Natural killer cell (primary cell): ENCODE data around the gene SH3PXD2B. TPM values are rescaled to one million over a fixed set of nuclear protein-coding genes. Genes with fewer than 3 reads are reported as not detected.

ENCODE experiments used
- ATAC-seq, 3 donors: fragments of 150-1000 bp in 2 of 3; fragments of 200-7000 bp in 1 of 3; cut with Tn5 transposase; 1 replicate in 1 of 3; 2 replicates in 2 of 3; pipeline ENCODE4 v1.10.0; 2021; ENCODE audit warnings: mild to moderate bottlenecking in 2 of 3, moderate library complexity in 2 of 3
- DNase-seq, 2 donors: peaks; one replicate each; pipeline versions ENCODE4 v3.0.0 to v3.0.0-alpha.2; 2013 to 2021; ENCODE audit warnings: mixed read lengths in 1 of 2
- H3K27ac ChIP-seq: one replicate; pipeline ENCODE4 v1.5.1; 2013; ENCODE audit warnings: mild to moderate bottlenecking, low read length
- H3K27me3 ChIP-seq: one replicate; pipeline ENCODE4 v1.6.1; 2013; ENCODE audit warnings: low read length; ENCODE audit not compliant: control insufficient read depth, insufficient read depth
- H3K36me3 ChIP-seq: one replicate; pipeline ENCODE4 v1.6.1; 2013; ENCODE audit warnings: low read length; ENCODE audit not compliant: control insufficient read depth, insufficient read depth
- H3K4me1 ChIP-seq: one replicate; pipeline ENCODE4 v1.6.1; 2013; ENCODE audit warnings: low read length; ENCODE audit not compliant: control insufficient read depth, insufficient read depth
- H3K4me3 ChIP-seq: one replicate; pipeline ENCODE4 v1.5.1; 2013; ENCODE audit warnings: low read length
- H3K9me3 ChIP-seq: one replicate; pipeline ENCODE4 v1.6.1; 2013; ENCODE audit warnings: low read length; ENCODE audit not compliant: control insufficient read depth, insufficient read depth
- H3K27ac Mint-ChIP-seq, 2 donors: one replicate each; pipeline ENCODE4 v1.8.0; 2022; ENCODE audit warnings: mild to moderate bottlenecking in 2 of 2, mixed read lengths in 2 of 2, moderate library complexity in 1 of 2
- H3K27me3 Mint-ChIP-seq, 2 donors: one replicate each; pipeline ENCODE4 v1.8.0; 2022; ENCODE audit warnings: low read depth in 2 of 2, mixed read lengths in 2 of 2
- H3K36me3 Mint-ChIP-seq: one replicate; pipeline ENCODE4 v1.8.0; 2022; ENCODE audit warnings: mixed read lengths
- H3K4me1 Mint-ChIP-seq, 2 donors: one replicate each; pipeline ENCODE4 v1.8.0; 2022; ENCODE audit warnings: mixed read lengths in 2 of 2
- H3K4me3 Mint-ChIP-seq: one replicate; pipeline ENCODE4 v1.8.0; 2022; ENCODE audit warnings: mild to moderate bottlenecking, moderate library complexity, mixed read lengths
- H3K9me3 Mint-ChIP-seq, 2 donors: one replicate each; pipeline ENCODE4 v1.8.0; 2022; ENCODE audit warnings: mixed read lengths in 2 of 2
- WGBS: methylation state at CpG from one replicate; pipeline ENCODE4 v1.1.7; 2013; ENCODE audit warnings: missing lambda C conversion rate; ENCODE audit not compliant: insufficient coverage; 5-methylcytosine and 5-hydroxymethylcytosine counted together
- intact Hi-C: fragments of 100-400 bp; cut with micrococcal nuclease; formaldehyde crosslinking; loops from one replicate; pipeline ENCODE4 v1.14.2; 2022
- total RNA-seq, 4 donors: library from RNA; stranded (reverse); fragments of 120-200 nt in 1 of 4; gene quantifications; one replicate each; pipeline versions ENCODE4 v1.2.3 to v1.2.4, GENCODE V29; 2013 to 2022
- TF ChIP-seq, protein P1 (sequence below): fragments of 200-600 bp; IDR thresholded peaks from one replicate; pipeline ENCODE4 v1.8.0; 2022; ENCODE audit warnings: antibody characterized with exemption

The SH3PXD2B gene
- total RNA-seq, 3 donors from 2014 or later (not counting 1 experiment from before 2014, with no cell fraction given) = 0.25 to 0.35 TPM; not detected in 1

GRCh38 chr5:172325452-172325851, 128.9 kb downstream of the SH3PXD2B start:
- Histone ChIP-seq H3K4me1 (no peaks in the 10 kb centered on the region), H3K27ac (no peak overlapping the region), H3K4me3 (no peak overlapping the region), H3K27me3 (no peaks in the 10 kb centered on the region), H3K9me3 (no peaks in the 10 kb centered on the region), H3K36me3 (no peaks in the 10 kb centered on the region)
- TF ChIP-seq, protein P1, sequence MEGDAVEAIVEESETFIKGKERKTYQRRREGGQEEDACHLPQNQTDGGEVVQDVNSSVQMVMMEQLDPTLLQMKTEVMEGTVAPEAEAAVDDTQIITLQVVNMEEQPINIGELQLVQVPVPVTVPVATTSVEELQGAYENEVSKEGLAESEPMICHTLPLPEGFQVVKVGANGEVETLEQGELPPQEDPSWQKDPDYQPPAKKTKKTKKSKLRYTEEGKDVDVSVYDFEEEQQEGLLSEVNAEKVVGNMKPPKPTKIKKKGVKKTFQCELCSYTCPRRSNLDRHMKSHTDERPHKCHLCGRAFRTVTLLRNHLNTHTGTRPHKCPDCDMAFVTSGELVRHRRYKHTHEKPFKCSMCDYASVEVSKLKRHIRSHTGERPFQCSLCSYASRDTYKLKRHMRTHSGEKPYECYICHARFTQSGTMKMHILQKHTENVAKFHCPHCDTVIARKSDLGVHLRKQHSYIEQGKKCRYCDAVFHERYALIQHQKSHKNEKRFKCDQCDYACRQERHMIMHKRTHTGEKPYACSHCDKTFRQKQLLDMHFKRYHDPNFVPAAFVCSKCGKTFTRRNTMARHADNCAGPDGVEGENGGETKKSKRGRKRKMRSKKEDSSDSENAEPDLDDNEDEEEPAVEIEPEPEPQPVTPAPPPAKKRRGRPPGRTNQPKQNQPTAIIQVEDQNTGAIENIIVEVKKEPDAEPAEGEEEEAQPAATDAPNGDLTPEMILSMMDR = no peak
- Mint-ChIP-seq H3K4me1 (no peaks in the 10 kb centered on the region), H3K27me3 (peaks cover 0 to 6% of the 10 kb centered on the region in 2 donors), H3K4me3 (no peak overlapping the region), H3K36me3 (no peaks in the 10 kb centered on the region), H3K9me3 (no peaks in the 10 kb centered on the region), H3K27ac (no peak overlapping the region)
- DNase-seq (no peak), ATAC-seq (no peak)
- 94% methylated on average over 9 of the region's 9 CpGs for WGBS
- intact Hi-C loops = no loop called here

- ATAC-seq (no peak), DNase-seq (no peak)
- H3K4me3 ChIP-seq = no peak overlapping the region
- H3K9me3 ChIP-seq = no peaks in the 10 kb centered on the region
- H3K4me1 ChIP-seq = no peaks in the 10 kb centered on the region
- no peaks in the 10 kb centered on the region for H3K36me3 Mint-ChIP-seq
- no peaks in the 10 kb centered on the region for H3K27me3 ChIP-seq
- TF ChIP-seq, protein P1 = no peak
- no peaks in the 10 kb centered on the region for H3K27me3 Mint-ChIP-seq
- H3K27ac Mint-ChIP-seq = no peak overlapping the region
- no peaks in the 10 kb centered on the region for H3K4me1 Mint-ChIP-seq
- H3K4me3 Mint-ChIP-seq = no peak overlapping the region
- 65% methylated on average over 7 of the region's 9 CpGs for WGBS
- H3K9me3 Mint-ChIP-seq = no peaks in the 10 kb centered on the region
- H3K27ac ChIP-seq = no peak overlapping the region
- intact Hi-C loops = no loop called here
- H3K36me3 ChIP-seq = no peaks in the 10 kb centered on the region
Measured at GRCh38 chr5:172322028-172322965, 132.0 kb downstream of the SH3PXD2B start.

DNA sequence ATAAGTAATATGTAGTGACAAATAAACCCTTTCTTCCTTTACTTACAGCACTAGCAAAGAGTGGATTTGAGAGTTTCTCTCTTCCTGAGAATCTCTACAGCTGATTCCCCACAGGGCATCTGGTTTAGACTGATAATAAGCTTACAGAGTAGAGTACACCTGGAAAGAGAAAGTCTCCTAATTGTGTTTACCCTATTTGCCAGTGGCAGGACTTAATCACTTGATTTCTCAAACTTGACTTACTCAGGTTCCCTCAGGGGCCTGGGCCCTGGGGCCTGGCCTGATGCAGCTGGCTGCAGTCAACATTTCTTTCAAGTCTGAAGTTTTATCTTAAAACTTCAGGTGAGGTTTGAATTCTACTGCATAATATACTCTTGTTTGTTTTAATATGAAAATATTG, 132.7 kb downstream of the SH3PXD2B start:
- H3K4me1 Mint-ChIP-seq = no peaks in the 10 kb centered on the region
- no peaks in the 10 kb centered on the region for H3K9me3 Mint-ChIP-seq
- Histone ChIP-seq H3K9me3 (no peaks in the 10 kb centered on the region), H3K4me1 (no peaks in the 10 kb centered on the region), H3K27me3 (no peaks in the 10 kb centered on the region), H3K4me3 (no peak overlapping the region), H3K36me3 (no peaks in the 10 kb centered on the region), H3K27ac (no peak overlapping the region)
- no peaks in the 10 kb centered on the region for H3K27me3 Mint-ChIP-seq
- intact Hi-C loops = no loop called here
- H3K36me3 Mint-ChIP-seq = no peaks in the 10 kb centered on the region
- TF ChIP-seq, protein P1 = no peak
- no peak overlapping the region for H3K4me3 Mint-ChIP-seq
- H3K27ac Mint-ChIP-seq = no peak overlapping the region
- DNase-seq (no peak), ATAC-seq (no peak)
